ENCODE measurements around the gene SCN1B.

The SCN1B gene

DNA sequence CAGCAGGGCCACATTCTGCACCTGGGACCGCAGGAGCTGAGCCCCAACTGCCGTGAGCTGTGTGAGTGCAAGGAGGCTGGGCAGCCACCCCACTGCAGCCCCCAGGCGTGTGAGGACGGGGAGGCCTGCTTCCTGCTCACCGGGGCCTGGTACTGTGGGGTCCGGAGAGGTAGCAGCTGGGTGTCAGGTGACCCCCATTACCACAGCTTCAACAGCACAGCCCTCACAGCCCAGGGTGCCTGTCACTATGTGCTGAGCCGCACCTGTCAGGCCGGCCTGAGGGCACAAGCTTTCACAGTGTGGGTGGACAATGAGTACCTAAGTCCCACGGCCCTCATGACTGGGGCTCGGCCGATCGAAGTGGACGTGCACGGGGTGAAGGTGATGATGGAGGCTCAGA, 49.6 kb downstream of the SCN1B start:
- FAIRE-seq = no peak

DNA sequence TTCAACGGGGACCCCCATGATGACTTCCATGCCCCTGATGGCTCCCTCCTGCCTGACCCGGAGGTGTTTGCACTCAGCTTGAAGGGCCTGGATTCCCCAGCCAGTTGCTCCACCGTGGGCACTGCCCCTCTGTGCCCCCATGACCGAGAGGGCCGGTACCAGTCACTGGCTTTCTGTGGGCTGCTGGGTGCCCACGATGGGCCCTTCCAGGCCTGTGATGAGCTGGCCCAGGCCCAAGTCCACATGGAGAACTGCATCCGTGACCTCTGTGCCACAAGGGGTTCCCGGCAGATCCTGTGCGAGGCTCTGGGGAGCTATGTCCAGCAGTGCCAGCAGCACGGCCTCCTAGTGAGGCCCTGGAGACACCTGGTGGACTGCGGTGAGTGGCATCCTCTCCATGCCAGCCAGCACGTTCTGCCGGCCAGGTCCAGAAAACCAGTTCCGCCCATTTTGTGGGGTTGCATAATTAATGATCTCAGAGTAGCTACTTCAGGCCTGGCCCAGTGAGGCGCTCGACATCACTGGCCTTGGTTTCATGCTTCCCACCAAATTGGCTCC, 50.4 kb downstream of the SCN1B start:
- no peak for FAIRE-seq

DNA sequence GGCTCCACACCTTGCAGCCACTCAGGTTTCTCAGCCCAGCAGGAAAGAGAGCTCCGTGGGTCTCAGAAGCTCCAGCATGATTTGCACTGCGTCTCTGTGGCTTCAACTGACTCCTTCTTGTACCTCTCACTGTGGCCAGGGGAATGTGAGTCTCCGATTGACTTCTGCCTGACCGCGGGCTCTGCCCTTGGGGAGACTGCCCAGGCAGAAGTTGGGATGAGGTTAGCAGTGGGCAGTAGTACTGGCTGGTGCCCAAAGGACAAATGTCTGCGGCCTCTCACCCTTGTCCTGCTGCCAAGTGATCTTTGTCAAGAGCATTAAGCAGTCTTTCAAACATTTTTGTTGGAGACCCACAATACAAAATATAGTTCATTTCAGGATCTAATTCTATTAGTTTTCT, 50.9 kb downstream of the SCN1B start:
- no peak for FAIRE-seq

DNA sequence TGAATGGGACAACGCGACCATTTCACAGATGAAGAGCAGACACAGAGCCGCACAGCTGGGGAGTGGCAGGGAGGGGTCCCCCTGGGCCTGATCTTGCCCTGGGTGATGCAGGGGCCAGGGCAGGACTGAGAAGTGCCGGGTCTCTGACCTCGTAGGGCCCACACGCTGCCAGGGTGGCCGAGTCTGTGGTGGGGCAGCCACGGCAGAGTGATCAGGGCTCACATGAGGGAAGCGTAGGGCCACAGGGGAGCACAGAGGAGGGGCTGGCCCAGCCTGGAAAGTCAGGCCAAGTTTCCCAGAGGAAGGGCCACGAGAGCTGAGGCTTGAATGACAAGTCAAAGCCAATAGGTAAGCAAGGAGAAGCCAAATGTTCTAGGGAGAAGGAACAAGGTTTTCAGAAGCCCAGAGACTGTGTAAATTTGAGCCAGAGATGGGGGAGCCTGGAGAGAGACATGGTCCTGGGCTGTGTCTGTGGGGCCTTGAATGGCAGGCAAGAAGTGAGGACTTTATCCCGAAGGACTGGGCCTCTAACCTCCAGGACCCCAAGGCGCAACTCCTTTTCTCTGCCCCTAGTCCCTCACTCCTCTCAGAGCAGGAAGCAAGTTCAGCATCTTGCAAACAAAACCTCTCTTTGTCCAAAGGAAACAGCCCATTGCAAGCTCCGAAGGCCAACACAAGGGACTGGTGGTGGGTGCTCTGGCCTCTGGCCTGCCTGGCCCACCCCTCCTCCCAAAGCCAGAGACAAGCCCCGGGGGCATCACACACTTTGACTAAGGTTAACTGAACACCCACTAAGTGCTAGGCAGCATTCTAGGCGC, 53.6 kb downstream of the SCN1B start:
- FAIRE-seq = no peak

DNA sequence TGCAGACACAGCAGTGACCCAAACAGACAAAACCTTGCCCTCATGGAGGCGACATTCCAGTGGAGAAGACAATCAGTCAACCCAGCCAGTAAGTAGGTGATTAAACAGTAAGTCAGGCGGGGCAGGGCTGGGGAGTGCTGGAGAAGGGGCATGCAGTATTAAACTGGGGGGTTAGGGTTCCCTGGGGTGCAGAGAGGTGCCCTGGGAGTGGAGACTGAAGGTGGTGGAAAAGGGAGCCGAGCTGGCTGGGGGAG, 54.2 kb downstream of the SCN1B start:
- FAIRE-seq = no peak

DNA sequence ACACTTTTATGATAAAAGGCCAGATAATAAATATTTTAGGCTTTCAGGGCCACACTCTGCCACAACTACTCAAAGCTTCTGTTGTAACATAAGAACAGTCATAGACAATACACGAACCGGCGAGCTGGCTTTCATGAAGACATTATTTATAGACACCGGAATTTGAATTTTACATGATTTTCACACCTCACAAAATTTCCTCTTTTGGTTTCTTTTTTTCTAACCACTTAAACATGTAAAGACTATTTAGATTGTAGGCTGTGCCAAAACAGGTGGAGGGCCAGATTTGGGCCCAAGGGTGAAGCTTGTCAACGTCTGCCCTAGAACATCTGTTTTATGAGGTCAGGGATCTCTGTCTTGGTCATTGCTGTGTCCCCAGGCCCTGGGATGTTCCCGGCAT, 55.7 kb downstream of the SCN1B start:
- no peak for FAIRE-seq

DNA sequence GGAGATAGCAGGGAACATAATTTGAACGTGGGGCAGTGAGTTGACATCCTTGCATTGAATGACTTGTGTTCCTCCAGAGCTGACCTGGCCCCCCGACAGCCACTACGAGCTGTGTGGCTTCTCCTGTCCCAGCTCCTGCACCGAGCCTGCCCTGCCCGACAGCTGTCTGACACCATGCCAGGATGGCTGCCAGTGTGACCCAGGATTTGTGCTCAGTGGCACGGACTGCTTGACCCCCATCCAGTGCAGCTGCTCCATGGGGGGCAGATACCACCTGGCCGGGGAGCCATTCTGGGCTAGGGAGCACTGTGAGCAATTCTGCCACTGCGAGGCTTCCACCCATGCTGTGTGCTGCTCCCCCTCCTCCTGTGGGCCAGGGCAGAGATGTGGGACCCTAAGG, 56.2 kb downstream of the SCN1B start:
- FAIRE-seq = no peak

DNA sequence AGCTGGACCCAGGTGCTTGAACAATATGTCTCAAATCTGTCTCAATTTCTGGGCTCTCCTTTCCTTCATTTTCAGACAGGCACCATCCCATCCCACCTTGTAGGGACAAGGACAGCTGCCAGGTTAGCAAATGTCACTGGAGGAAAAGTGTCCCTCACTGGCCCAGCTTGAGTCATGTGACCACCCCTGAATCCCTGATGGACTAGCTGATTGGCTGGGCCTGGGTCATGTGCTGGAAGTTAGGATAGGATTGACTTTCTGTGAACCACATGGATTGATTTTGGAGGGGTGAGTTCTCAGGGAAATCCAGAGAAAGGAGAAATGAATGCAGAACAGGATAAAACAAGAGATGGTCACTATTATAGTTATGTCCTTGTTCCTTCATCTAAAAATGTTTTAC, 57.1 kb downstream of the SCN1B start:
- no peak for FAIRE-seq

DNA sequence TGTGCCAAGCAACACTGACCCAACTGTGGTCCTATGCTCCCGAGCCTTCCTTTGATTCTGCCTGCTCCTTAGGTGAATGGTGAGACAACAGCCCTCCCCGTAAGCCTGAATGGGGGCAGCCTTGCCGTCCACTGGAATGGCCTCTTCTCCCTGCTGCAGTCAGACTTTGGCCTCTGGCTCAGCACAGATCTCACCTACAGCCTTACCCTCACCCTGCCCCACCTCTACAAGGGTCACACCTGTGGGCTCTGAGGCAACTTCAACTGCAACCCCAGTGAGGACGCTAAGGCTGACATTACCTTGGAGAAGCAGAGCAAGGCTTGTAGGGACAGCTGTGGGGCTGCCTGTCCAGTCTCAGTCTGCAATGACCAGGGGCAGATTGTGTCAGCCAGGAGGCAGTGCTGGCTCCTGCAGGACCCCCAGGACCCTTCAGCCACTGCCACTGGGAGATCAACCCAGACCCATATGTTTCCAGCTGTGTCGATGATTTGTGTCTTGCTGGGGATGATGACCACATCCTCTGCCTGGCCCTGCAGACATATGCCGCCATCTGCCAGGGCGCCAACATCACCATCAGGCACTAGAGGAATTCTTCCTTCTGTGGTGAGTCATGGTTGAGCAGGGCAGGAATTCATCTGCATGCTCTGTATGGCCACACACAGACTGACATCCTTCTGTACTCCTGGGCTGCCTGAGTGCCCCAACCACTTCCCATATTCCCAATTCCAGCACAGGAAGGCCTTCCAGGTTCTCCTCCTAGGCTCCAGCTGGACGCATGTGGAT, 58.1 kb downstream of the SCN1B start:
- no peak for FAIRE-seq

DNA sequence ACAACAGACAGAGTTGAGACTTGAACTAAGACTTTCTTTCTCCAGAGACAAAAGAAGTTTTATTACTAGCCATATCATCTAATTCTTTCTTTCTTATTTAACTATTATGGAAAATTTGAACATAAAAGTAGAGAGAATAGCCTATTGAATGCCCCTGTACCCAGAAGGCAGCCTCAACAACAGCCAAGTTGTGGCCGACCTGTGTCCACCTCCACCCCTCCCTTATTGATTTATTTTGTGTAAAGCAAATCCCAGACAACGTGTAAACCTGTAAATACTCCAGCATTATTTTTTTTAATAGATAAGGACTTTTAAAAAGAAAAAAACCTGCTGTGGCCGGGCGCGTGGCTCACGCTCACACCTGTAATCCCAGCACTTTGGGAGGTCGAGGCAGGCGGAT, 59.3 kb downstream of the SCN1B start:
- FAIRE-seq = no peak

Data from TTC549 (cell line).